Panc1 (cell line): ENCODE results near the gene ATXN2.
"Not testable (repeated sequence)": the region's sequence is repeated elsewhere in the genome, so short reads cannot be mapped to it uniquely, and the experiment has no call there.

Experiments
- SIN3A ChIP-seq: IDR thresholded peaks from 2 replicates; pipeline ENCODE4 v1.6.1; 2012; ENCODE audit warnings: low read depth, mild to moderate bottlenecking, low read length, moderate library complexity, borderline replicate concordance; ENCODE audit not compliant: insufficient read depth
- TCF7L2 ChIP-seq: IDR thresholded peaks from 2 replicates; pipeline ENCODE4 v1.6.1; 2011; ENCODE audit warnings: mild to moderate bottlenecking, low read depth, low read length, inconsistent platforms
- TF ChIP-seq, protein P1 (sequence below): fragments of 450-650 bp; IDR thresholded peaks from 2 replicates; pipeline ENCODE4 v1.5.1; 2017; ENCODE audit warnings: mild to moderate bottlenecking

- TF ChIP-seq, protein P1, sequence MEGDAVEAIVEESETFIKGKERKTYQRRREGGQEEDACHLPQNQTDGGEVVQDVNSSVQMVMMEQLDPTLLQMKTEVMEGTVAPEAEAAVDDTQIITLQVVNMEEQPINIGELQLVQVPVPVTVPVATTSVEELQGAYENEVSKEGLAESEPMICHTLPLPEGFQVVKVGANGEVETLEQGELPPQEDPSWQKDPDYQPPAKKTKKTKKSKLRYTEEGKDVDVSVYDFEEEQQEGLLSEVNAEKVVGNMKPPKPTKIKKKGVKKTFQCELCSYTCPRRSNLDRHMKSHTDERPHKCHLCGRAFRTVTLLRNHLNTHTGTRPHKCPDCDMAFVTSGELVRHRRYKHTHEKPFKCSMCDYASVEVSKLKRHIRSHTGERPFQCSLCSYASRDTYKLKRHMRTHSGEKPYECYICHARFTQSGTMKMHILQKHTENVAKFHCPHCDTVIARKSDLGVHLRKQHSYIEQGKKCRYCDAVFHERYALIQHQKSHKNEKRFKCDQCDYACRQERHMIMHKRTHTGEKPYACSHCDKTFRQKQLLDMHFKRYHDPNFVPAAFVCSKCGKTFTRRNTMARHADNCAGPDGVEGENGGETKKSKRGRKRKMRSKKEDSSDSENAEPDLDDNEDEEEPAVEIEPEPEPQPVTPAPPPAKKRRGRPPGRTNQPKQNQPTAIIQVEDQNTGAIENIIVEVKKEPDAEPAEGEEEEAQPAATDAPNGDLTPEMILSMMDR, result not testable (repeated sequence)
- TF ChIP-seq SIN3A, TCF7L2: not testable (repeated sequence)
Observed at GRCh38 chr12:111555313-111555712, 43.8 kb downstream of the ATXN2 start.
